ENCODE data around the gene DGKA.
"Not testable (repeated sequence)": the region's sequence is repeated elsewhere in the genome, so short reads cannot be mapped to it uniquely, and the experiment has no call there.

The DGKA gene

DNA sequence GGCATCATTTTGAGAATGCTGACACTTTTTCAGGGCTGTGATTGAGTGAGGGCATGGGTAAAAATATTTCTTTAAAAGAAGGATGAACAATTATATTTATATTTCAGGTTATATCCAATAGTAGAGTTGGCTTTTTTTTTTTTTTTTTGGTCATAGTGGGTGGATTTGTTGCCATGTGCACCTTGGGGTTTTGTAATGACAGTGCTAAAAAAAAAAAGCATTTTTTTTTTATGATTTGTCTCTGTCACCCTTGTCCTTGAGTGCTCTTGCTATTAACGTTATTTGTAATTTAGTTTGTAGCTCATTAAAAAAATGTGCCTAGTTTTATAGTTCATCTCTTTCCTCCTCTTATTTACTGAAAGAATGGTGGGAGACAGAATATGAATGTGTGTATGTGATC lies 41.5 kb downstream of the DGKA start:
- TF ChIP-seq, protein P1, sequence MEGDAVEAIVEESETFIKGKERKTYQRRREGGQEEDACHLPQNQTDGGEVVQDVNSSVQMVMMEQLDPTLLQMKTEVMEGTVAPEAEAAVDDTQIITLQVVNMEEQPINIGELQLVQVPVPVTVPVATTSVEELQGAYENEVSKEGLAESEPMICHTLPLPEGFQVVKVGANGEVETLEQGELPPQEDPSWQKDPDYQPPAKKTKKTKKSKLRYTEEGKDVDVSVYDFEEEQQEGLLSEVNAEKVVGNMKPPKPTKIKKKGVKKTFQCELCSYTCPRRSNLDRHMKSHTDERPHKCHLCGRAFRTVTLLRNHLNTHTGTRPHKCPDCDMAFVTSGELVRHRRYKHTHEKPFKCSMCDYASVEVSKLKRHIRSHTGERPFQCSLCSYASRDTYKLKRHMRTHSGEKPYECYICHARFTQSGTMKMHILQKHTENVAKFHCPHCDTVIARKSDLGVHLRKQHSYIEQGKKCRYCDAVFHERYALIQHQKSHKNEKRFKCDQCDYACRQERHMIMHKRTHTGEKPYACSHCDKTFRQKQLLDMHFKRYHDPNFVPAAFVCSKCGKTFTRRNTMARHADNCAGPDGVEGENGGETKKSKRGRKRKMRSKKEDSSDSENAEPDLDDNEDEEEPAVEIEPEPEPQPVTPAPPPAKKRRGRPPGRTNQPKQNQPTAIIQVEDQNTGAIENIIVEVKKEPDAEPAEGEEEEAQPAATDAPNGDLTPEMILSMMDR (conservative IDR thresholded peaks at IDR 0.05) = no peak
- H3K27ac ChIP-seq = peak overlapping the region; percentile 96

DNA sequence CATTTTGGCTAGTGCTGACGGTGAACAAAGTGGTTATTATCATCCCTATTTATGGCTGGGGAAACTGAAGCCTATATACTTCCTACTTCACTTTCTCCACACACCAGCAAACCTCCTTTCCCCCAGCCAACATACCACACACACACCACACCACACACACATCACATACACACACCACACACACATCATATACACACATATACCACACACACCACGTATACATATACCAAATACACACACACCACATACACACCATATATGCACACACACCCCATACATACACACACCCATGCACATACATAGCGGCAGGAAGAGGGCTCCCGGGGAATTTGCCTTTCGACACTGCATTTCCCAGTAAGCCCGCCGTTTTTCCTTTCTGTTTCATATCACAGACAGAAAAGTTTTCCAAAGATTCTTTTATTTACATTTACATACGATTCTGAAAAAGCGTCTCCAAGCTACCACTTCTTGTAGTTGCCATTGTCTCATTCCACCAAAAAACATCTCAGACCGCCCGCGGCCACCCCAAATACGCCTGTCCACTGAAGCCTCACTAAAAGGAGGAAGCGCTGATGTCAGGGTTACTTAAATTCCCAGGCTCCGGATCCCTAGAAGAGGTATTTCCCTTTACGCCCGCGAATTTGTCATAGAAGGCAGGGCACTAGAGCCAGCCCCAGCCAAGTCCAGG lies 42.1 kb downstream of the DGKA start:
- peak overlapping the region; percentile 96 for H3K27ac ChIP-seq
- TF ChIP-seq, protein P1 (conservative IDR thresholded peaks at IDR 0.05) = no peak

DNA sequence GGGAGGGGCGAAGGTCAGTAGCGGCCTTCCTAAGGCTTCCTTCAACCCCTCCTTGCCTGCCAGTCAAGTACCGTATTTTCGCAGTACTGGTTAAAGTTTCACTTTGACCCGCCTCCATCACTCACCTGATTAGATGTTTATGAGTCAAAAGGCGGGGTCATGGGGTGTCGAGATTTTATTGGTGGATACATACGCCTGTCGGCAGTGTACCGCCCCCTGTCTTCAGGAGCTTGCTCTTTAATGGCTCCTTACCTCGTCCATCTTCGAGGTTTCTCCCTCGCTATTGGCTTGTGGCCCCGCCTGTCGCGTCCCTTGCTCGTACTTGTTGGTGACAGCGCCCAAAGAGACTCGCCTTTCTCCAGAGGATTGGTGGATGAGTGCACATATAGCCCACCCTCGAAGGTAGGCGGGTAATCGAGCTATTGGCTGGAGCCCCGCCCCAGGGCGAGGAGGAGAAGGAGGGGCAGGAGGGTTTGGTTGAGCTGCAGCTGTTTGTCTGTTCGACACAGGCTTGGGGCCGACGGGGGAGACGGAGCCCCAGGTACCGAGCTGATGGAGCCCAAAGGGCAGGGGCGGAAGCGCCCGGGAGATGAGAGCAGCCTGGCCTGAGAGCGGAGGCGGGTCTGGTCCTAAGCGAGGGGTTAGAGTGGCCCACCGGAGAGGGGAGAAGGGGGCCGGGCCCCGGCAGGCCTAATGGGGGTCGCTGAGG lies 42.8 kb downstream of the DGKA start, which contains the start of gene RAB5B:
Gene RAB5B (plus strand): TSS at position 480 of the 709 bp plus-strand sequence. CDS start 12,883 bp downstream, outside the sequence.
- peak within 1 kb of the TSS; percentile 96 for H3K27ac ChIP-seq
- TF ChIP-seq, protein P1 (conservative IDR thresholded peaks at IDR 0.05) = no peak

DNA sequence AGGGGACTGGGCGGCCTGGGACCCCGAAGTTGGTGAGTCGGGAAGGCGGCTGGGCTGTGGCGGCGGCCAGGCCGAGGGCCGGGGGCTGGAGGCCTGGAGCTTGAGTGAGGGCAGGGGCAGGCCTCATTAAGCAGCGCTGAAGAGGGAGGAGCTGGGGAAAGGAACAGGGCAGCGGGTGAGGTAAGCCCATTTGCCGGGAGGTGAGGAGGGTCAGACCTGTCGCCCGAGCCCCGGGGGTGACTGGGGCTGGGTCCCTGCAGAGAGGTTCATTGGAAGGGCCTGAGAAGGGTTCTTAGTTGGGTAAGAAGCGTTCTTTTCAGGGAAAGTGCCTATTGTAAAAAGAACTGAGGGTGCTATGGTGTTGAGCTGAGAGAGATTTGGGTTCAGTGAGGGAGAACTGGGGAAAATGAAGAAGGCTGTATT lies 43.4 kb downstream of the DGKA start:
- H3K27ac ChIP-seq = peak overlapping the region; percentile 96
- TF ChIP-seq, protein P1 (conservative IDR thresholded peaks at IDR 0.05) = no peak

DNA sequence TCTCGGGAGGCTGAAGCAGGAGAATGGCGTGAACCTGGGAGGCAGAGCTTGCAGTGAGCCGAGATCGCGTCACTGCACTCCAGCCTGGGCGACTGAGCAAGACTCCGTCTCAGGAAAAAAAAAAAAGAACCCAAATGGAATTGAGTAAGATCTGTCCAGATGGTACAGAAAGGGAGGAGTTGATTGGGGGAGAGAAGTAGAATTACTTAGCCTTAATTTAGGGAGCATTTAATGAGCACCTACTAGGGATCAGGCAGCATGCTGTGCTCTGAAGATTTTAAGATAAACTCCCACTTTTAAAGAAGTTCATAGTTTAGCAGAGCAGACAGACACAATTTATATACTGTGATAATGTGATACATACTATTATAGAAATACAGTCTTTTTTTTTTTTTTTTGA lies 47.4 kb downstream of the DGKA start:
- TF ChIP-seq, protein P1 (conservative IDR thresholded peaks at IDR 0.05) = no peak
- H3K27ac ChIP-seq = no peak overlapping the region

DNA sequence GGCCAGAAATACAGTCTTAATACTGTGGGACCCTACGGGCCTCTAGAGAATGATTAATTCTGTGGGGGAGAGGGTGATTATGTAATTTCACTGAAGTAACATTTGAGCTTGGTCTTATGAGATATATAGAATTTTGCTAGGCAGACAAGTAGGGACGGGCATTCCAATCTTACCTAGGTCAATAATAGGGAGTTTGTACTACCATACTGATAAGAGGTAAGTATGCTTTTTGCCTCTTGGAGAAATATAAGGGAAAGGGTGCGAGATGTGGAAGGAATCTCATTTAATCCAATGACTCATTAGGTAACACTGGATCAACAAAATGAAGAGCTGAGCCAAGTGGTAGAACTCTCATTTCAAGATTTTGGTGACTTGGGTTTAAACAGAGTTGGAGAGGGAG lies 48.1 kb downstream of the DGKA start:
- no peak overlapping the region for H3K27ac ChIP-seq
- TF ChIP-seq, protein P1 (conservative IDR thresholded peaks at IDR 0.05) = no peak

DNA sequence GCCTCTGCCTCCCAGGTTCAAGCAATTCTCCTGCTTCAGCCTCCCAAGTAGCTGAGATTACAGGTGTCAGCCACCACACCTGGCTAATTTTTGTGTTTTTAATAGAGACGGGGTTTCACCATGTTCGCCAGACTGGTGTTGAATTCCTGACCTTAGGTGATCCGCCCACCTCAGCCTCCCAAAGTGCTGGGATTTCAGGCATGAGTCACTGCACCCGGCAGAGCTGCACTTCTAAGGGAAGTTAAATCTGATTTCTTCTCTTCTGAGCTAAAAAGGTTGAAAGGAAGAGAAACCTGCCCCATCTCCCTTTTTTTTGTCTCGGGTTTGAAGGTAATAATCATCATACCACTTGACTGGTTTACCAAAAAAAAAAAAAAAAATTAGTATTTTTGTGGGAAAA lies 50.9 kb downstream of the DGKA start:
- H3K27ac ChIP-seq = not testable (repeated sequence)
